Measurements from ENCODE around the gene ZFYVE16.
A peak's percentile ranks its signal among the peaks of the same experiment; 100 is the strongest.

Gene ZFYVE16

DNA sequence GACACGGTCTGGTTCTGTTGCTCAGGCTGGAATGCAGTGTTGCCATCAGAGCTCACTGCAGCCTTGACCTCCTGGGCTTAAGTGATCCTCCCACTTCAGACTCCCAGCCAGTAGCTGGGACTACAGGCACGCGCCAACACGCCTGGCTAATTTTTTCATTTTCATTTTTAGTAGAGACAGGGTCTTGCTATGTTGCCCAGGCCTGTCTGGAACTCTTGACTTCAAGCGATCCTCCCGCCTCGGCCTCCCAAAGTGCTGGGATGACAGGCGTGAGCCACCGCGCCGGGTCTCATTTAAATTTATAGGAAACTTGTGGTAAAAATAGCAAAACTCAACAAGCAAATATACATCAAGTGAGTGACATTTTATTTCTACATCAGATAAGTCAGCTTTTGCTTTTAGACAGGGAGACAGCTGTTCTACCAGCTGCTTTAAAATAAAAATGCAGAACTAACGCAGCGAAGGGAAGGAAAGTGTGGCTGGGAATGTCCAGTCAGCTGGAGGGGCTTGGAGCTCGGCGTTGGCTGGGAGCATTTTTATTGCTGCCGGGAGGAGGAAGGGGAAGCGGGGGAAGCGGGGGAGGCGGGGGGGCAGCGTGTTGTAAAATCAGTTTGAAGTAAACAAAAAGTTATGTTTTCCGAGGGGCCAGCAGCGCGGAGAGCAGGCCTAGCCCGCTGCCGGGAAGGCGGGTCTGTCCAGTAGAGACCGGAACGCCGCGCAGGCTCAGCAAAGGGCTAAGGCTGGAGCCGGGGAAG, 707 bp upstream of the ZFYVE16 start (continued):
- TF ChIP-seq, protein P1, sequence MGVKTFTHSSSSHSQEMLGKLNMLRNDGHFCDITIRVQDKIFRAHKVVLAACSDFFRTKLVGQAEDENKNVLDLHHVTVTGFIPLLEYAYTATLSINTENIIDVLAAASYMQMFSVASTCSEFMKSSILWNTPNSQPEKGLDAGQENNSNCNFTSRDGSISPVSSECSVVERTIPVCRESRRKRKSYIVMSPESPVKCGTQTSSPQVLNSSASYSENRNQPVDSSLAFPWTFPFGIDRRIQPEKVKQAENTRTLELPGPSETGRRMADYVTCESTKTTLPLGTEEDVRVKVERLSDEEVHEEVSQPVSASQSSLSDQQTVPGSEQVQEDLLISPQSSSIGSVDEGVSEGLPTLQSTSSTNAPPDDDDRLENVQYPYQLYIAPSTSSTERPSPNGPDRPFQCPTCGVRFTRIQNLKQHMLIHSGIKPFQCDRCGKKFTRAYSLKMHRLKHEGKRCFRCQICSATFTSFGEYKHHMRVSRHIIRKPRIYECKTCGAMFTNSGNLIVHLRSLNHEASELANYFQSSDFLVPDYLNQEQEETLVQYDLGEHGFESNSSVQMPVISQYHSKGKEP (tag by site-specific recombination; IDR thresholded peaks at IDR 0.05), result no peak
- TF ChIP-seq ZNF114 (tag by site-specific recombination; IDR thresholded peaks at IDR 0.05) (no peak), ZNF266 (tag by site-specific recombination; IDR thresholded peaks at IDR 0.05; ENCODE audit: low read depth) (no peak), YY2 (tag by site-specific recombination; IDR thresholded peaks at IDR 0.05) (no peak), HIC1 (tag by site-specific recombination; IDR thresholded peaks at IDR 0.05) (no peak), SETDB1 (IDR thresholded peaks at IDR 0.05; ENCODE audit: insufficient read length, low read length) (no peak), ZNF112 (tag by site-specific recombination; IDR thresholded peaks at IDR 0.05) (no peak), IKZF3 (tag by site-specific recombination; IDR thresholded peaks at IDR 0.05) (no peak), ZSCAN16 (tag by site-specific recombination; IDR thresholded peaks at IDR 0.05) (no peak), ZNF221 (tag by site-specific recombination; IDR thresholded peaks at IDR 0.05; ENCODE audit: borderline replicate concordance) (no peak), OVOL3 (tag by site-specific recombination; IDR thresholded peaks at IDR 0.05) (no peak), ZNF785 (tag by site-specific recombination; IDR thresholded peaks at IDR 0.05) (no peak), HOXC10 (CRISPR knock-in tag; IDR thresholded peaks at IDR 0.05) (no peak), ZNF26 (tag by site-specific recombination; IDR thresholded peaks at IDR 0.05) (no peak), ZNF777 (tag by site-specific recombination; IDR thresholded peaks at IDR 0.05; ENCODE audit: borderline replicate concordance) (no peak), ZNF558 (tag by site-specific recombination; IDR thresholded peaks at IDR 0.05) (no peak), BCL11A (tag by site-specific recombination; IDR thresholded peaks at IDR 0.05; ENCODE audit: low read depth) (no peak), PRDM6 (tag by site-specific recombination; IDR thresholded peaks at IDR 0.05) (peak; percentile 30; the same call in 1 of the 2 replicates), ZNF311 (tag by site-specific recombination; IDR thresholded peaks at IDR 0.05; ENCODE audit: borderline replicate concordance) (no peak), HOXD13 (CRISPR knock-in tag; IDR thresholded peaks at IDR 0.05; ENCODE audit: borderline replicate concordance) (no peak), ZNF654 (tag by site-specific recombination; IDR thresholded peaks at IDR 0.05; ENCODE audit: low read depth) (no peak), ZNF404 (tag by site-specific recombination; IDR thresholded peaks at IDR 0.05) (no peak), GLI2 (tag by site-specific recombination; IDR thresholded peaks at IDR 0.05; ENCODE audit: borderline replicate concordance, low read depth) (no peak), ZNF521 (tag by site-specific recombination; IDR thresholded peaks at IDR 0.05) (no peak)
- TF ChIP-seq, protein P2, sequence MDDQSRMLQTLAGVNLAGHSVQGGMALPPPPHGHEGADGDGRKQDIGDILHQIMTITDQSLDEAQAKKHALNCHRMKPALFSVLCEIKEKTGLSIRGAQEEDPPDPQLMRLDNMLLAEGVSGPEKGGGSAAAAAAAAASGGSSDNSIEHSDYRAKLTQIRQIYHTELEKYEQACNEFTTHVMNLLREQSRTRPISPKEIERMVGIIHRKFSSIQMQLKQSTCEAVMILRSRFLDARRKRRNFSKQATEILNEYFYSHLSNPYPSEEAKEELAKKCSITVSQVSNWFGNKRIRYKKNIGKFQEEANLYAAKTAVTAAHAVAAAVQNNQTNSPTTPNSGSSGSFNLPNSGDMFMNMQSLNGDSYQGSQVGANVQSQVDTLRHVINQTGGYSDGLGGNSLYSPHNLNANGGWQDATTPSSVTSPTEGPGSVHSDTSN (CRISPR knock-in tag; IDR thresholded peaks at IDR 0.05), result no peak
- TF ChIP-seq, protein P3, sequence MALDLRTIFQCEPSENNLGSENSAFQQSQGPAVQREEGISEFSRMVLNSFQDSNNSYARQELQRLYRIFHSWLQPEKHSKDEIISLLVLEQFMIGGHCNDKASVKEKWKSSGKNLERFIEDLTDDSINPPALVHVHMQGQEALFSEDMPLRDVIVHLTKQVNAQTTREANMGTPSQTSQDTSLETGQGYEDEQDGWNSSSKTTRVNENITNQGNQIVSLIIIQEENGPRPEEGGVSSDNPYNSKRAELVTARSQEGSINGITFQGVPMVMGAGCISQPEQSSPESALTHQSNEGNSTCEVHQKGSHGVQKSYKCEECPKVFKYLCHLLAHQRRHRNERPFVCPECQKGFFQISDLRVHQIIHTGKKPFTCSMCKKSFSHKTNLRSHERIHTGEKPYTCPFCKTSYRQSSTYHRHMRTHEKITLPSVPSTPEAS (tag by site-specific recombination; IDR thresholded peaks at IDR 0.05), result no peak
- TF ChIP-seq, protein P4, sequence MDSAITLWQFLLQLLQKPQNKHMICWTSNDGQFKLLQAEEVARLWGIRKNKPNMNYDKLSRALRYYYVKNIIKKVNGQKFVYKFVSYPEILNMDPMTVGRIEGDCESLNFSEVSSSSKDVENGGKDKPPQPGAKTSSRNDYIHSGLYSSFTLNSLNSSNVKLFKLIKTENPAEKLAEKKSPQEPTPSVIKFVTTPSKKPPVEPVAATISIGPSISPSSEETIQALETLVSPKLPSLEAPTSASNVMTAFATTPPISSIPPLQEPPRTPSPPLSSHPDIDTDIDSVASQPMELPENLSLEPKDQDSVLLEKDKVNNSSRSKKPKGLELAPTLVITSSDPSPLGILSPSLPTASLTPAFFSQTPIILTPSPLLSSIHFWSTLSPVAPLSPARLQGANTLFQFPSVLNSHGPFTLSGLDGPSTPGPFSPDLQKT (IDR thresholded peaks at IDR 0.05; ENCODE audit: borderline replicate concordance, low read depth, low read length), result no peak
- TF ChIP-seq, protein P5, sequence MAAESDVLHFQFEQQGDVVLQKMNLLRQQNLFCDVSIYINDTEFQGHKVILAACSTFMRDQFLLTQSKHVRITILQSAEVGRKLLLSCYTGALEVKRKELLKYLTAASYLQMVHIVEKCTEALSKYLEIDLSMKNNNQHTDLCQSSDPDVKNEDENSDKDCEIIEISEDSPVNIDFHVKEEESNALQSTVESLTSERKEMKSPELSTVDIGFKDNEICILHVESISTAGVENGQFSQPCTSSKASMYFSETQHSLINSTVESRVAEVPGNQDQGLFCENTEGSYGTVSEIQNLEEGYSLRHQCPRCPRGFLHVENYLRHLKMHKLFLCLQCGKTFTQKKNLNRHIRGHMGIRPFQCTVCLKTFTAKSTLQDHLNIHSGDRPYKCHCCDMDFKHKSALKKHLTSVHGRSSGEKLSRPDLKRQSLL (tag by site-specific recombination; IDR thresholded peaks at IDR 0.05), result no peak

Measured in HEK293 (cell line).